ENCODE measurements around the gene AFMID.

GRCh38 chr17:78174346-78174869 lies 12.8 kb upstream of the AFMID start:
- TF ChIP-seq CTCF (CRISPR knock-in tag; IDR thresholded peaks at IDR 0.05) (no peak), ZNF3 (CRISPR knock-in tag; IDR thresholded peaks at IDR 0.05) (no peak), MLX (CRISPR knock-in tag; IDR thresholded peaks at IDR 0.05) (no peak), BCL6 (CRISPR knock-in tag; IDR thresholded peaks at IDR 0.05) (no peak), NFYC (CRISPR knock-in tag; IDR thresholded peaks at IDR 0.05) (no peak), ZC3H13 (CRISPR knock-in tag; IDR thresholded peaks at IDR 0.05) (no peak), MXI1 (IDR thresholded peaks at IDR 0.05; ENCODE audit: borderline replicate concordance, low read depth, low read length) (no peak), EZH2 (conservative IDR thresholded peaks at IDR 0.05; ENCODE audit: low read depth, low read length) (no peak), ZNF703 (CRISPR knock-in tag; IDR thresholded peaks at IDR 0.05; ENCODE audit: borderline replicate concordance) (no peak), PHF8 (CRISPR knock-in tag; IDR thresholded peaks at IDR 0.05) (no peak), CHD2 (IDR thresholded peaks at IDR 0.05; ENCODE audit: low read depth, low read length) (no peak), PRDM15 (CRISPR knock-in tag; IDR thresholded peaks at IDR 0.05) (no peak)

Data from HepG2 (cell line).